BLaER1 treated with 17β-estradiol and CSF1 and Interleukin-3, amounts not matched to agents 10 nM and 100 nM (cell line): ENCODE data around the gene L2HGDH.
A peak's percentile ranks its signal among the peaks of the same experiment; 100 is the strongest.

Source experiments
- H3K27ac ChIP-seq, 11 experiments: shearing (Covaris generic); formaldehyde crosslinking; 2 replicates each; pipeline ENCODE4 v1.8.1; 2022
- H3K27me3 ChIP-seq, 11 experiments: shearing (Covaris generic); formaldehyde crosslinking; 2 replicates each; pipeline ENCODE4 v1.8.1; 2022
- H3K36me3 ChIP-seq, 11 experiments: shearing (Covaris generic); formaldehyde crosslinking; 2 replicates each; pipeline ENCODE4 v1.8.1; 2022
- H3K4me1 ChIP-seq, 10 experiments: shearing (Covaris generic); formaldehyde crosslinking; 2 replicates each; pipeline ENCODE4 v1.8.1; 2022
- H3K4me2 ChIP-seq, 11 experiments: shearing (Covaris generic); formaldehyde crosslinking; 2 replicates each; pipeline ENCODE4 v1.8.1; 2022
- H3K4me3 ChIP-seq, 10 experiments: shearing (Covaris generic); formaldehyde crosslinking; 2 replicates each; pipeline ENCODE4 v1.8.1; 2022
- H3K9ac ChIP-seq, 11 experiments: shearing (Covaris generic); formaldehyde crosslinking; 2 replicates each; pipeline ENCODE4 v1.8.1; 2022
- H3K9me3 ChIP-seq, 11 experiments: shearing (Covaris generic); formaldehyde crosslinking; replicated peaks in 1 of 11; 2 replicates each; pipeline ENCODE4 v1.8.1; 2022
- H4K20me1 ChIP-seq, 11 experiments: shearing (Covaris generic); formaldehyde crosslinking; 2 replicates each; pipeline ENCODE4 v1.8.1; 2022
- Cebpa-rat ChIP-seq, 11 experiments: shearing (Covaris generic); IDR thresholded peaks; 2 replicates each; pipeline ENCODE4 v1.8.1; 2022

The L2HGDH gene

GRCh38 chr14:50232276-50232642, 79.8 kb downstream of the L2HGDH start:
- Histone ChIP-seq H3K36me3 (peaks cover 4 to 18% (median 8%) of the 10 kb centered on the region in 11 experiments; a peak in 16 of 22 replicates), H3K27me3 (no peaks in the 10 kb centered on the region), H3K9ac (peak overlapping the region; percentile 90 to 99 (median 98); a peak in 21 of 22 replicates), H3K9me3 (peaks cover 8 to 29% (median 22%) of the 10 kb centered on the region in 11 experiments), H3K4me3 (peak overlapping the region; percentile 86 to 100 (median 95)), H4K20me1 (peaks cover 11 to 34% (median 20%) of the 10 kb centered on the region in 11 experiments; a peak in 19 of 22 replicates), H3K4me1 (peaks cover 20 to 37% (median 25%) of the 10 kb centered on the region in 10 experiments), H3K4me2 (peak overlapping the region; percentile 78 to 94 (median 86)), H3K27ac (peak overlapping the region; percentile 90 to 99 (median 97); a peak in 20 of 22 replicates)
- no peak for TF ChIP-seq Cebpa-rat (IDR thresholded peaks at IDR 0.05)

- Histone ChIP-seq H3K27me3 (no peaks in the 10 kb centered on the region), H3K4me2 (peak within 1 kb of the TSS; percentile 80 to 96 (median 90)), H3K36me3 (peaks cover 4 to 21% (median 8%) of the 10 kb centered on the region in 11 experiments; a peak in 16 of 22 replicates), H3K27ac (peak within 1 kb of the TSS; percentile 90 to 99 (median 97)), H3K4me3 (peak within 1 kb of the TSS; percentile 86 to 100 (median 95)), H3K4me1 (peaks cover 14 to 37% (median 22%) of the 10 kb centered on the region in 10 experiments), H3K9ac (peak within 1 kb of the TSS; percentile 90 to 99 (median 98)), H4K20me1 (peaks cover 13 to 40% (median 26%) of the 10 kb centered on the region in 11 experiments; a peak in 20 of 22 replicates), H3K9me3 (peaks cover 8 to 29% (median 22%) of the 10 kb centered on the region in 11 experiments)
- no peak for TF ChIP-seq Cebpa-rat (IDR thresholded peaks at IDR 0.05)
These were observed 80.4 kb downstream of the L2HGDH start, which contains the start of gene SOS2 for GRCh38 chr14:50231475-50232275. Gene SOS2, minus strand, starts transcription at chr14:50231578. Its CDS starts 295 bp downstream, at chr14:50231283.

- TF ChIP-seq Cebpa-rat (IDR thresholded peaks at IDR 0.05) = peak in 8 of 11 experiments; percentile 43 to 87 (median 66); a peak in 12 of 22 replicates
- H3K36me3 ChIP-seq = peaks cover 4 to 21% (median 8%) of the 10 kb centered on the region in 11 experiments; a peak in 16 of 22 replicates
- H3K4me3 ChIP-seq = peak overlapping the region; percentile 86 to 100 (median 95)
- H3K27ac ChIP-seq = peak overlapping the region; percentile 90 to 99 (median 97)
- peak overlapping the region; percentile 80 to 96 (median 90) for H3K4me2 ChIP-seq
- H3K9me3 ChIP-seq = peaks cover 7 to 24% (median 19%) of the 10 kb centered on the region in 11 experiments
- peaks cover 18 to 43% (median 25%) of the 10 kb centered on the region in 10 experiments for H3K4me1 ChIP-seq
- peaks cover 21 to 48% (median 33%) of the 10 kb centered on the region in 11 experiments; a peak in 20 of 22 replicates for H4K20me1 ChIP-seq
- no peaks in the 10 kb centered on the region for H3K27me3 ChIP-seq
- H3K9ac ChIP-seq = peak overlapping the region; percentile 90 to 99 (median 98)
These were observed 81.1 kb downstream of the L2HGDH start for GRCh38 chr14:50230701-50231474.

DNA sequence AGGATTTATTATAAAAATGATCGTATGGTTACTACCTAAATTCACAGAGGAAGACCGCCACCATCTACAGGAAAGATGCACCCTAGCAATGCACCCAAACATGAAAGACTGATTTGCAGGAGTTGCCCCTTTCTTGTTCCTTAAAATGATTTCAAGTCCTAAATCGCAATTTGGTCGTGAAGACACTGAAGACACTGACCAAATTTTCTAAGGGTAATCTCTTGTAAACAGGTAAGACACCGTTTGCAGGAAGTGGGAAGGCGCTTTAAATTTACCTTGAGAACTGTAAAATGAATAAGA, 81.7 kb downstream of the L2HGDH start:
- peak overlapping the region; percentile 90 to 99 (median 97) for H3K27ac ChIP-seq
- H3K4me3 ChIP-seq = peak overlapping the region; percentile 86 to 100 (median 95)
- peak overlapping the region; percentile 80 to 96 (median 90) for H3K4me2 ChIP-seq
- peaks cover 21 to 48% (median 26%) of the 10 kb centered on the region in 10 experiments for H3K4me1 ChIP-seq
- peak overlapping the region; percentile 90 to 99 (median 98) for H3K9ac ChIP-seq
- TF ChIP-seq Cebpa-rat (IDR thresholded peaks at IDR 0.05) = no peak
- H3K9me3 ChIP-seq = peaks cover 2 to 19% (median 14%) of the 10 kb centered on the region in 11 experiments; a peak in 20 of 22 replicates
- no peaks in the 10 kb centered on the region for H3K27me3 ChIP-seq
- peaks cover 4 to 21% (median 8%) of the 10 kb centered on the region in 11 experiments; a peak in 15 of 22 replicates for H3K36me3 ChIP-seq
- peaks cover 22 to 53% (median 39%) of the 10 kb centered on the region in 11 experiments; a peak in 21 of 22 replicates for H4K20me1 ChIP-seq

DNA sequence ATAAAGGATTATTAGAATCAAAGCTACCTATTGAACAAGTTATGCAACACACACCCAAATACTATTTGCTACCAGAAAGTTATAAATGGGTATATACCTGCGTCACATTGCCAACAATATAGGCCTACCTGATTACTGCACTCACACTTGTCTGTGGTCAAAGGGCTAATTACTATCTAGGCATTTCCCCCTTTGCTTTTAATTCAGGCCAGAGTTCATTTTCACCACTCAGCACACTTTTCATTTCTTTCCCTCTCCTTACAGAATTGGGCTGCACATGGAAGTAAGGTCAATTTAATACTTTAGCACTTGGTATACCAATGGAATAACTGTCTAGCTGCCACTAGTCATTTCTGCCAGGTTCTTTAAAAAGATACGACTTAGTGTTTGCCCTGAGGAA, 82.3 kb downstream of the L2HGDH start:
- no peak for TF ChIP-seq Cebpa-rat (IDR thresholded peaks at IDR 0.05)

GRCh38 chr14:50228313-50228712, 83.7 kb downstream of the L2HGDH start:
- H3K9ac ChIP-seq = no peak overlapping the region
- peak overlapping the region in 7 of 11 experiments; percentile 80 to 96 (median 90); a peak in 10 of 22 replicates for H3K4me2 ChIP-seq
- H4K20me1 ChIP-seq = peaks cover 35 to 74% (median 58%) of the 10 kb centered on the region in 11 experiments; a peak in 21 of 22 replicates

More for the DNA sequence above, 82.3 kb downstream of the L2HGDH start:
- H4K20me1 ChIP-seq = peaks cover 27 to 60% (median 45%) of the 10 kb centered on the region in 11 experiments; a peak in 21 of 22 replicates
- H3K36me3 ChIP-seq = peaks cover 4 to 21% (median 8%) of the 10 kb centered on the region in 11 experiments; a peak in 15 of 22 replicates
- H3K27me3 ChIP-seq = no peaks in the 10 kb centered on the region
- peak overlapping the region; percentile 90 to 99 (median 98); a peak in 21 of 22 replicates for H3K9ac ChIP-seq
- H3K9me3 ChIP-seq = peaks cover 0 to 18% (median 11%) of the 10 kb centered on the region in 11 experiments; a peak in 16 of 22 replicates
- peak overlapping the region; percentile 80 to 96 (median 90) for H3K4me2 ChIP-seq
- peak overlapping the region; percentile 90 to 99 (median 97); a peak in 17 of 22 replicates for H3K27ac ChIP-seq
- H3K4me3 ChIP-seq = peak overlapping the region; percentile 86 to 100 (median 95)
- peaks cover 21 to 53% (median 26%) of the 10 kb centered on the region in 10 experiments for H3K4me1 ChIP-seq

GRCh38 chr14:50225974-50226297, 86.1 kb downstream of the L2HGDH start:
- H3K9me3 ChIP-seq = peaks cover 0 to 18% (median 11%) of the 10 kb centered on the region in 11 experiments; a peak in 15 of 22 replicates
- H4K20me1 ChIP-seq = peaks cover 46 to 98% (median 80%) of the 10 kb centered on the region in 11 experiments; a peak in 21 of 22 replicates
- H3K4me3 ChIP-seq = no peak overlapping the region
- H3K4me2 ChIP-seq = peak overlapping the region in 4 of 11 experiments; percentile 3 to 60 (median 38); a peak in 6 of 22 replicates
- TF ChIP-seq Cebpa-rat (IDR thresholded peaks at IDR 0.05) = no peak
- peaks cover 21 to 50% (median 25%) of the 10 kb centered on the region in 10 experiments for H3K4me1 ChIP-seq
- peak overlapping the region in 2 of 11 experiments; percentile 10 to 30; a peak in 1 of 22 replicates for H3K27ac ChIP-seq
- peak overlapping the region in 2 of 11 experiments; percentile 37 to 38; a peak in 2 of 22 replicates for H3K9ac ChIP-seq
- H3K27me3 ChIP-seq = no peaks in the 10 kb centered on the region
- H3K36me3 ChIP-seq = peaks cover 4 to 33% (median 13%) of the 10 kb centered on the region in 11 experiments; a peak in 16 of 22 replicates

More at GRCh38 chr14:50228313-50228712, 83.7 kb downstream of the L2HGDH start:
- Histone ChIP-seq H3K27ac (no peak overlapping the region), H3K27me3 (no peaks in the 10 kb centered on the region), H3K4me1 (peaks cover 21 to 53% (median 26%) of the 10 kb centered on the region in 10 experiments), H3K4me3 (no peak overlapping the region; a peak in 1 of 20 replicates), H3K9me3 (peaks cover 0 to 18% (median 11%) of the 10 kb centered on the region in 11 experiments; a peak in 15 of 22 replicates), H3K36me3 (peaks cover 4 to 23% (median 11%) of the 10 kb centered on the region in 11 experiments; a peak in 16 of 22 replicates)
- no peak for TF ChIP-seq Cebpa-rat (IDR thresholded peaks at IDR 0.05)
